ENCODE measurements around the gene GP1BB.

GRCh38 chr22:19705181-19705934 lies 18.0 kb upstream of the GP1BB start:
- TF ChIP-seq CTCF (IDR thresholded peaks at IDR 0.05; ENCODE audit: extremely low read depth in 1 of 2, insufficient read depth in 1 of 2, low read depth in 1 of 2, low read length in 2 of 2) (no peak), MAX (IDR thresholded peaks at IDR 0.05; ENCODE audit: insufficient read depth, insufficient read length) (no peak), POLR2AphosphoS5 (IDR thresholded peaks at IDR 0.05; ENCODE audit: insufficient read depth, low read depth, low read length) (no peak), MYC (IDR thresholded peaks at IDR 0.05; ENCODE audit: low read depth, low read length) (no peak), POLR2A (IDR thresholded peaks at IDR 0.05; ENCODE audit: low read depth, low read length) (no peak), EZH2 (IDR thresholded peaks at IDR 0.05; ENCODE audit: borderline replicate concordance, low read depth, low read length, severe bottlenecking) (no peak)

Measured in endothelial cell of umbilical vein (primary cell).